Endothelial cell of umbilical vein (primary cell): Measurements from ENCODE around the gene HSD17B8. TPM values are rescaled to one million over a fixed set of nuclear protein-coding genes. Genes with fewer than 3 reads are reported as not detected.

Experiments
- BruUV-seq: library from RNA; stranded (reverse); fragments of 400-500 nt; replicated peaks from 2 replicates; lab custom pipeline; 2021; lab: Mats Ljungman, UMichigan
- CTCF ChIA-PET: fragments of 300-600, 350-600 bp; sonication (Branson Sonifier 250); formaldehyde crosslinking; loops from one replicate; lab custom pipeline; 2021; ENCODE audit warnings: antibody characterized with exemption, inconsistent platforms; lab: Charles Lee
- POLR2A ChIA-PET: fragments of 300-600, 350-600 bp; sonication (Branson Sonifier 250); formaldehyde crosslinking; loops from one replicate; lab custom pipeline; 2021; ENCODE audit warnings: antibody characterized with exemption, inconsistent platforms; lab: Charles Lee
- DNase-seq: peaks from one replicate; pipeline ENCODE4 v3.0.0-alpha.2; 2011; ENCODE audit warnings: low read depth, low spot score
- FAIRE-seq: peaks from 2 replicates; lab custom pipeline; 2011; peaks lifted over from hg19 to GRCh38; lab: Jason Lieb, UNC
- H2AFZ ChIP-seq: 2 replicates; pipeline ENCODE4 v1.6.0; 2012; ENCODE audit warnings: low read depth, low read length, control low read depth, inconsistent platforms
- H3K27ac ChIP-seq: 2 replicates; pipeline ENCODE4 v1.5.1; 2011; ENCODE audit warnings: low read depth, mild to moderate bottlenecking, control low read depth, low read length, moderate library complexity; ENCODE audit not compliant: insufficient read depth
- H3K27me3 ChIP-seq, 2 experiments: 2 replicates each; pipeline versions ENCODE4 v1.6.0 to v1.6.1; 2011; ENCODE audit warnings: low read length in 2 of 2, mixed read lengths in 1 of 2; ENCODE audit not compliant: control insufficient read depth in 2 of 2, insufficient read depth in 2 of 2
- H3K36me3 ChIP-seq, 2 experiments: 2 replicates in 1 of 2; 3 replicates in 1 of 2; pipeline ENCODE4 v1.5.1; 2011; ENCODE audit warnings: low read length in 2 of 2, mild to moderate bottlenecking in 1 of 2, moderate library complexity in 1 of 2; ENCODE audit not compliant: control insufficient read depth in 2 of 2, insufficient read depth in 2 of 2; ENCODE audit errors: extremely low read depth in 1 of 2
- H3K4me1 ChIP-seq: 3 replicates; pipeline ENCODE4 v1.5.1; 2011; ENCODE audit warnings: mild to moderate bottlenecking, low read length; ENCODE audit not compliant: control insufficient read depth, insufficient read depth; ENCODE audit errors: extremely low read depth
- H3K4me2 ChIP-seq: 2 replicates; pipeline ENCODE4 v1.6.1; 2011; ENCODE audit warnings: low read length, control low read depth, mixed read lengths; ENCODE audit not compliant: insufficient read depth
- H3K4me3 ChIP-seq, 3 experiments: fragments of 200-600 bp in 1 of 3; sonication (generic), shearing (Covaris generic) in 1 of 3; replicated peaks in 1 of 3; 2 replicates each; pipeline ENCODE4 v1.5.1; 2011 to 2016; ENCODE audit warnings: control low read depth in 3 of 3, low read length in 3 of 3, mild to moderate bottlenecking in 2 of 3, inconsistent platforms in 1 of 3, low read depth in 1 of 3, moderate library complexity in 1 of 3; ENCODE audit not compliant: insufficient read depth in 1 of 3
- H3K79me2 ChIP-seq: 2 replicates; pipeline ENCODE4 v1.6.0; 2012; ENCODE audit warnings: low read length, inconsistent platforms; ENCODE audit not compliant: control insufficient read depth, insufficient read depth
- H3K9ac ChIP-seq: replicated peaks from 2 replicates; pipeline ENCODE3; 2011; ENCODE audit warnings: low read length, control low read depth; ENCODE audit not compliant: insufficient read depth; ENCODE audit errors: extremely low read depth
- H3K9me1 ChIP-seq: replicated peaks from 3 replicates; pipeline ENCODE4 v1.6.0; 2011; ENCODE audit warnings: mild to moderate bottlenecking, low read length; ENCODE audit not compliant: control insufficient read depth, insufficient read depth; ENCODE audit errors: extremely low read depth
- H3K9me3 ChIP-seq: replicated peaks from 2 replicates; pipeline ENCODE4 v1.5.1; 2012; ENCODE audit warnings: low read length, inconsistent platforms; ENCODE audit not compliant: control insufficient read depth, insufficient read depth
- H4K20me1 ChIP-seq: replicated peaks from 2 replicates; pipeline ENCODE3; 2011; ENCODE audit warnings: mild to moderate bottlenecking, low read length; ENCODE audit not compliant: control insufficient read depth, insufficient read depth; ENCODE audit errors: extremely low read depth
- EZH2 ChIP-seq: IDR thresholded peaks from 2 replicates; pipeline ENCODE4 v1.6.1; 2012; ENCODE audit warnings: borderline replicate concordance, low read depth, mild to moderate bottlenecking, moderate library complexity, low read length, inconsistent platforms; ENCODE audit not compliant: severe bottlenecking
- FOS ChIP-seq: IDR thresholded peaks from 2 replicates; pipeline ENCODE4 v1.6.1; 2011; ENCODE audit warnings: mild to moderate bottlenecking, low read length, moderate library complexity, borderline replicate concordance; ENCODE audit not compliant: insufficient read depth
- GATA2 ChIP-seq: IDR thresholded peaks from 2 replicates; pipeline ENCODE4 v1.7.0; 2011; ENCODE audit warnings: low read depth, mild to moderate bottlenecking, moderate library complexity, mixed read lengths, low read length; ENCODE audit not compliant: insufficient read length, insufficient read depth
- JUN ChIP-seq: IDR thresholded peaks from 2 replicates; pipeline ENCODE4 v1.6.1; 2011; ENCODE audit warnings: borderline replicate concordance, low read depth; ENCODE audit not compliant: insufficient read length, insufficient read depth
- MAX ChIP-seq: IDR thresholded peaks from 2 replicates; pipeline ENCODE4 v1.6.1; 2011; ENCODE audit not compliant: insufficient read depth, insufficient read length
- MYC ChIP-seq: IDR thresholded peaks from one replicate; pipeline ENCODE4 v1.6.1; 2011; ENCODE audit warnings: mild to moderate bottlenecking, low read depth, low read length
- POLR2A ChIP-seq: IDR thresholded peaks from 2 replicates; pipeline ENCODE4 v1.6.1; 2012; ENCODE audit warnings: low read depth, mild to moderate bottlenecking, control low read depth, low read length
- POLR2AphosphoS5 ChIP-seq: IDR thresholded peaks from 2 replicates; pipeline ENCODE4 v1.6.1; 2012; ENCODE audit warnings: low read depth, mild to moderate bottlenecking, control low read depth, low read length, moderate library complexity; ENCODE audit not compliant: insufficient read depth
- dilution Hi-C: fragments of 300-500 bp; cut with MboI; formaldehyde crosslinking; loops from one replicate; pipeline ENCODE4 v1.15.0; 2019; ENCODE audit warnings: low sequenced_read_pairs; ENCODE audit not compliant: extremely low pct_ligation_motif_present
- intact Hi-C: fragments of 100-400 bp; cut with micrococcal nuclease; formaldehyde crosslinking; loops from one replicate; pipeline ENCODE4 v1.10.0; 2022
- polyA plus RNA-seq, 4 experiments: library from polyadenylated mRNA; depleted of rRNA in 3 of 4; stranded (reverse) in 3 of 4; unstranded in 1 of 4; fragments of >200 nt; gene quantifications; 2 replicates each; pipeline versions ENCODE4 v1.2.1 to v1.2.3, GENCODE V29; 2011 to 2012; ENCODE audit warnings: missing spikeins in 1 of 4
- total RNA-seq: library from RNA; stranded (reverse); gene quantifications from 2 replicates; pipeline ENCODE4 v1.2.3, GENCODE V29; 2021
- TF ChIP-seq, protein P1 (sequence below), 2 donors: IDR thresholded peaks; 1 replicate in 1 of 2; 2 replicates in 1 of 2; pipeline ENCODE4 v1.5.1; 2011; ENCODE audit warnings: low read length in 2 of 2, mild to moderate bottlenecking in 2 of 2, moderate library complexity in 2 of 2, control low read depth in 1 of 2, inconsistent platforms in 1 of 2, low read depth in 1 of 2; ENCODE audit not compliant: insufficient read depth in 1 of 2; ENCODE audit errors: extremely low read depth in 1 of 2

The HSD17B8 gene
- total and polyA plus RNA-seq, 2 donors (not counting 3 experiments of a cell fraction or from before 2014, with no cell fraction given): 4.0 to 8.2 TPM

GRCh38 chr6:33171016-33171879 is 33.2 kb upstream of the HSD17B8 start:
- Histone ChIP-seq H3K4me1 (no peaks in the 10 kb centered on the region), H3K9me3 (no peaks in the 10 kb centered on the region), H3K9me1 (no peaks in the 10 kb centered on the region), H3K4me3 (no peak overlapping the region), H3K9ac (no peak overlapping the region), H3K4me2 (no peak overlapping the region), H3K36me3 (no peaks in the 10 kb centered on the region), H4K20me1 (no peaks in the 10 kb centered on the region), H3K27ac (no peak overlapping the region), H2AFZ (no peak overlapping the region), H3K79me2 (no peaks in the 10 kb centered on the region), H3K27me3 (no peaks in the 10 kb centered on the region)
- no TSS peak for BruUV-seq
- intact Hi-C loops (no loop called here), dilution Hi-C loops (no loop called here)
- POLR2A ChIA-PET: no interaction called here
- CTCF ChIA-PET: interaction anchor here (1.2 to 3.0 kb wide), 6 partner anchors 9 to 77 kb away, joined by 3 to 19 read pairs (median 7); no protein-coding TSS in a partner anchor
- DNase-seq (no peak), FAIRE-seq (no peak)
- TF ChIP-seq JUN (no peak), EZH2 (no peak), MAX (no peak), POLR2A (no peak), POLR2AphosphoS5 (no peak), GATA2 (no peak), MYC (no peak), FOS (no peak)
- TF ChIP-seq, protein P1, sequence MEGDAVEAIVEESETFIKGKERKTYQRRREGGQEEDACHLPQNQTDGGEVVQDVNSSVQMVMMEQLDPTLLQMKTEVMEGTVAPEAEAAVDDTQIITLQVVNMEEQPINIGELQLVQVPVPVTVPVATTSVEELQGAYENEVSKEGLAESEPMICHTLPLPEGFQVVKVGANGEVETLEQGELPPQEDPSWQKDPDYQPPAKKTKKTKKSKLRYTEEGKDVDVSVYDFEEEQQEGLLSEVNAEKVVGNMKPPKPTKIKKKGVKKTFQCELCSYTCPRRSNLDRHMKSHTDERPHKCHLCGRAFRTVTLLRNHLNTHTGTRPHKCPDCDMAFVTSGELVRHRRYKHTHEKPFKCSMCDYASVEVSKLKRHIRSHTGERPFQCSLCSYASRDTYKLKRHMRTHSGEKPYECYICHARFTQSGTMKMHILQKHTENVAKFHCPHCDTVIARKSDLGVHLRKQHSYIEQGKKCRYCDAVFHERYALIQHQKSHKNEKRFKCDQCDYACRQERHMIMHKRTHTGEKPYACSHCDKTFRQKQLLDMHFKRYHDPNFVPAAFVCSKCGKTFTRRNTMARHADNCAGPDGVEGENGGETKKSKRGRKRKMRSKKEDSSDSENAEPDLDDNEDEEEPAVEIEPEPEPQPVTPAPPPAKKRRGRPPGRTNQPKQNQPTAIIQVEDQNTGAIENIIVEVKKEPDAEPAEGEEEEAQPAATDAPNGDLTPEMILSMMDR (IDR thresholded peaks at IDR 0.05; ENCODE audit: extremely low read depth in 1 of 2, insufficient read depth in 1 of 2, low read depth in 1 of 2, low read length in 2 of 2): no peak
